HepG2 (cell line): ENCODE measurements around the gene RHAG. TPM values are rescaled to one million over a fixed set of nuclear protein-coding genes. Genes with fewer than 3 reads are reported as not detected.

Source experiments
- ATAC-seq: fragments of 200-7000 bp; cut with Tn5 transposase; 3 replicates; pipeline ENCODE4 v1.9.1; 2020; ENCODE audit warnings: mild to moderate bottlenecking, moderate library complexity
- BruUV-seq: library from RNA; stranded (reverse); fragments of 400-500 nt; replicated peaks from 2 replicates; lab custom pipeline; 2021; lab: Mats Ljungman, UMichigan
- CTCF ChIA-PET: fragments of 300-600 bp; formaldehyde crosslinking; extraction: SDS; loops from one replicate; lab custom pipeline; 2021; ENCODE audit warnings: low total read pairs, inconsistent platforms, low intra/inter-chr PET ratio; lab: Yijun Ruan, JAX
- POLR2A ChIA-PET: fragments of 350-600 bp; sonication (Branson Sonifier 250); formaldehyde crosslinking; loops from one replicate; lab custom pipeline; 2020; ENCODE audit warnings: antibody characterized with exemption, inconsistent platforms; lab: Yijun Ruan, JAX
- DNase-seq: peaks from one replicate; pipeline ENCODE4 v3.0.0-alpha.2; 2015; ENCODE audit warnings: low spot score
- FAIRE-seq: peaks from 3 replicates; lab custom pipeline; 2011; peaks lifted over from hg19 to GRCh38; lab: Jason Lieb, UNC
- H2AFZ ChIP-seq: one replicate; pipeline ENCODE4 v1.6.1; 2011; ENCODE audit warnings: low read length, inconsistent platforms
- H3K27ac ChIP-seq: fragments of 300-600 bp; 3 replicates; pipeline ENCODE4 v1.8.0; 2011; ENCODE audit warnings: mixed run types, mild to moderate bottlenecking, mixed read lengths, low read length, inconsistent platforms; ENCODE audit not compliant: insufficient read depth; ENCODE audit errors: extremely low read length
- H3K27me3 ChIP-seq, 2 experiments: fragments of 200-600 bp in 1 of 2; 2 replicates in 1 of 2; 3 replicates in 1 of 2; pipeline versions ENCODE4 v1.6.0 to v1.8.0; 2011; ENCODE audit warnings: low read length in 2 of 2, mild to moderate bottlenecking in 2 of 2, moderate library complexity in 2 of 2, inconsistent platforms in 1 of 2; ENCODE audit not compliant: insufficient read depth in 2 of 2, control insufficient read depth in 1 of 2
- H3K36me3 ChIP-seq, 2 experiments: fragments of 200-600 bp in 1 of 2; replicated peaks in 1 of 2; 2 replicates in 1 of 2; 3 replicates in 1 of 2; pipeline versions ENCODE4 v1.5.1 to v1.8.0; 2011; ENCODE audit warnings: low read length in 2 of 2, inconsistent platforms in 1 of 2; ENCODE audit not compliant: insufficient read depth in 2 of 2, control insufficient read depth in 1 of 2
- H3K4me1 ChIP-seq: 2 replicates; pipeline ENCODE4 v1.5.1; 2012; ENCODE audit warnings: low read length, inconsistent platforms; ENCODE audit not compliant: insufficient read depth
- H3K4me2 ChIP-seq: 2 replicates; pipeline ENCODE4 v1.6.0; 2011; ENCODE audit warnings: low read depth, low read length, inconsistent platforms
- H3K4me3 ChIP-seq, 3 experiments: fragments of 200-600 bp in 1 of 3; sonication (generic), shearing (Covaris generic) in 1 of 3; replicated peaks in 1 of 3; 2 replicates each; pipeline ENCODE4 v1.5.1; 2011 to 2016; ENCODE audit warnings: low read length in 3 of 3, inconsistent platforms in 2 of 3, low read depth in 2 of 3, mild to moderate bottlenecking in 2 of 3, control low read depth in 1 of 3, mixed read lengths in 1 of 3; ENCODE audit not compliant: insufficient read depth in 1 of 3
- H3K79me2 ChIP-seq: one replicate; pipeline ENCODE4 v1.6.1; 2011; ENCODE audit warnings: low read length, inconsistent platforms; ENCODE audit not compliant: insufficient read depth
- H3K9ac ChIP-seq: 2 replicates; pipeline ENCODE4 v1.6.0; 2011; ENCODE audit warnings: mild to moderate bottlenecking, low read depth, low read length, inconsistent platforms; ENCODE audit not compliant: insufficient read depth
- H3K9me3 ChIP-seq: 2 replicates; pipeline ENCODE4 v1.5.1; 2012; ENCODE audit warnings: mild to moderate bottlenecking, low read length
- H4K20me1 ChIP-seq: 2 replicates; pipeline ENCODE4 v1.6.0; 2011; ENCODE audit warnings: inconsistent platforms, mild to moderate bottlenecking, low read length, moderate library complexity; ENCODE audit not compliant: insufficient read depth
- AGO2 ChIP-seq: fragments of 200-400 bp; formaldehyde crosslinking; optimal IDR thresholded peaks from 2 replicates; pipeline ENCODE3; 2017; ENCODE audit warnings: mild to moderate bottlenecking, low read depth, low read length, moderate library complexity
- RBFOX2 ChIP-seq: fragments of 200-400 bp; formaldehyde crosslinking; IDR thresholded peaks from 2 replicates; pipeline ENCODE4 v1.6.1; 2017; ENCODE audit warnings: low read depth, mild to moderate bottlenecking, low read length
- RXRB ChIP-seq: IDR thresholded peaks from 2 replicates; pipeline ENCODE4 v1.6.1; 2016; ENCODE audit warnings: borderline replicate concordance, missing genetic modification reagents, missing compliant biosample characterization
- SNRNP70 ChIP-seq: fragments of 200-400 bp; formaldehyde crosslinking; IDR thresholded peaks from 2 replicates; pipeline ENCODE4 v1.6.1; 2017; ENCODE audit warnings: mild to moderate bottlenecking, low read depth, low read length, moderate library complexity
- ZBTB43 ChIP-seq: sonication (generic); formaldehyde crosslinking; conservative IDR thresholded peaks from 2 replicates; pipeline ENCODE4 v1.4.0; 2020; ENCODE audit warnings: missing genetic modification reagents
- ZFP91 ChIP-seq: sonication (generic); formaldehyde crosslinking; IDR thresholded peaks from 2 replicates; pipeline ENCODE4 v1.9.0; 2022; ENCODE audit warnings: missing genetic modification reagents, mild to moderate bottlenecking, borderline replicate concordance
- ZNF263 ChIP-seq: sonication (generic); formaldehyde crosslinking; IDR thresholded peaks from 2 replicates; pipeline ENCODE4 v1.4.0; 2020; ENCODE audit warnings: missing genetic modification reagents
- ZNF282 ChIP-seq: fragments of 450-650 bp; IDR thresholded peaks from 2 replicates; pipeline ENCODE4 v1.6.1; 2018; ENCODE audit not compliant: partially characterized antibody
- ZNF33A ChIP-seq: sonication (generic); formaldehyde crosslinking; IDR thresholded peaks from 2 replicates; pipeline ENCODE4 v1.5.1; 2020; ENCODE audit warnings: missing genetic modification reagents, mild to moderate bottlenecking, moderate library complexity, borderline replicate concordance
- ZNF713 ChIP-seq: sonication (generic); formaldehyde crosslinking; IDR thresholded peaks from 2 replicates; pipeline ENCODE4 v1.4.0; 2020; ENCODE audit warnings: mild to moderate bottlenecking, missing genetic modification reagents
- WGBS: methylation state at CpG from one replicate; pipeline ENCODE4 v1.1.6; 2017; ENCODE audit warnings: low lambda C conversion rate; 5-methylcytosine and 5-hydroxymethylcytosine counted together
- in situ Hi-C: cut with HindIII; loops from 2 replicates; pipeline ENCODE4 v1.10.0; 2017; ENCODE audit warnings: low pct_unique_long_range_greater_than_20kb; ENCODE audit not compliant: extremely low pct_ligation_motif_present
- intact Hi-C: fragments of 100-400 bp; cut with micrococcal nuclease; formaldehyde crosslinking; loops from one replicate; pipeline ENCODE4 v1.10.0; 2022; ENCODE audit not compliant: unreplicated experiment
- polyA plus RNA-seq, 8 experiments: library from polyadenylated mRNA; depleted of rRNA in 3 of 8; stranded (reverse) in 7 of 8; unstranded in 1 of 8; fragments of >200 nt; fragmentation: Illumina TruSeq in 4 of 8; extraction: Trizol in 4 of 8; gene quantifications; 2 replicates each; pipeline versions ENCODE4 v1.2.1 to v1.2.3, GENCODE V29; 2011 to 2016; ENCODE audit warnings: low read depth in 4 of 8, missing spikeins in 1 of 8, mixed read lengths in 1 of 8; ENCODE audit not compliant: insufficient read depth in 1 of 8
- total RNA-seq, 5 experiments: library from RNA; depleted of rRNA; stranded (reverse); fragments of >200 nt; fragmentation: Illumina TruSeq; extraction: Trizol; gene quantifications; 2 replicates each; pipeline ENCODE4 v1.2.3, GENCODE V29; 2016; ENCODE audit warnings: low read depth in 1 of 5

Gene RHAG
- total and polyA plus RNA-seq, 2 of the 13 experiments (the other 11 are each of a cell fraction or from before 2014, with no cell fraction given), result not detected

DNA sequence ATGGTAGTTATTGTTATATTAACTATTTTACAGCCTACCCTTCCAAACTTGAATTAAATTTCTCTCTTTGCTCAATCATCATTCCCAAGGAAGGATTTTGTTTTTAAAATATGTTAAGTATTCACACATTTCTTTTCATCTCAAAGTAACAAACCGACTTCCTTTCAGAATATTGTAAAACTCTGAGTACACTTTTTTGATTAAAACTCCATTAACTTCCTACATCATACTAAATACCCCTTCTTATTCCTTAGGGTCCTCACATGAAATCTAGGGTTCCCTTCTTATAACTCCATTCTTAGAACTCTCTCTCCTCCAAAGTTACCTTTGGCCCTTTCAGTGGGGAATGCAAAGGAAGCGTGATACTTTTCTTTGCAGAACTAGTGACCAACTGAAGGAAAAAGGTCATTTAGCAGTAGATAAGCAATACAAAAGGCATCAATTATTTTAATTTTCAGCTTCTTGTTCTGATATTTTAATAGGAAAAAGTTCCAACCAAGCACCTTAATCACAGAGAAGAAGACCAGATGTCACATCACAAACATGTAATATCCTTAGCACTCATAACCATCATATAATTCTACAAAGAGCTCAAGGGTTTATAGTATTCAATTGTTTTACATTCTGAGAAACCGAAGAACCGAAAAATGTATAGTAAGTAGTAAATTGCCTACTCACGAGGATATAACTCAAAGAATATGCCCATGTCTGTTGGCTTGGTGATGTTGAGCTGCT lies 494 bp downstream of the RHAG start:
- Histone ChIP-seq H3K27ac (no peak overlapping the region), H3K9me3 (no peaks in the 10 kb centered on the region), H3K9ac (no peak overlapping the region), H3K79me2 (no peaks in the 10 kb centered on the region), H2AFZ (no peak overlapping the region), H3K36me3 (no peaks in the 10 kb centered on the region), H3K27me3 (no peaks in the 10 kb centered on the region), H3K4me2 (no peak overlapping the region), H3K4me1 (peaks cover 15% of the 10 kb centered on the region)
- CTCF ChIA-PET, result no interaction called here
- FAIRE-seq, result no peak
- no TSS peak for BruUV-seq
- in situ Hi-C loops, result no loop called here
- 17% methylated on average over 5 of the region's 5 CpGs for WGBS
- intact Hi-C loops, result no loop called here
- POLR2A ChIA-PET, result no interaction called here
- TF ChIP-seq ZNF713 (CRISPR knock-in tag) (no peak), ZNF263 (no peak), SNRNP70 (no peak), ZBTB43 (no peak), ZFP91 (no peak), ZNF33A (CRISPR knock-in tag) (no peak), ZNF282 (no peak), RXRB (CRISPR knock-in tag) (no peak), AGO2 (no peak), RBFOX2 (no peak)
- TF ChIP-seq, all 625 proteins: peak for 0
- Histone ChIP-seq H3K4me3 (no peak overlapping the region), H4K20me1 (no peaks in the 10 kb centered on the region)
- ATAC-seq, result no peak
- DNase-seq, result no peak
